Esophagus squamous epithelium (tissue), 5 donors: ENCODE data around the gene HSBP1L1. TPM values are rescaled to one million over a fixed set of nuclear protein-coding genes. Genes with fewer than 3 reads are reported as not detected.

Source experiments
- DNase-seq: peaks from one replicate; lab custom pipeline; 2025; lab: John Stamatoyannopoulos, UW
- H3K27ac ChIP-seq, 4 donors: fragments of 200-600 bp; sonication (generic); one replicate each; pipeline ENCODE4 v1.5.1; 2016 to 2019; ENCODE audit warnings: mild to moderate bottlenecking in 1 of 4
- H3K27me3 ChIP-seq, 4 donors: fragments of 200-600 bp; sonication (generic); 1 replicate in 3 of 4; 2 replicates in 1 of 4; pipeline versions ENCODE4 v1.5.1 to v1.6.0; 2017 to 2021; ENCODE audit warnings: antibody characterized with exemption in 1 of 4
- H3K36me3 ChIP-seq, 3 donors: fragments of 200-600 bp; sonication (generic); one replicate each; pipeline ENCODE4 v1.5.1; 2016 to 2019
- H3K4me1 ChIP-seq, 3 donors: fragments of 200-600 bp; sonication (generic); one replicate each; pipeline ENCODE4 v1.5.1; 2017 to 2019
- H3K4me3 ChIP-seq, 4 donors: fragments of 200-600 bp; sonication (generic); 1 replicate in 3 of 4; 2 replicates in 1 of 4; pipeline ENCODE4 v1.5.1; 2016 to 2019; ENCODE audit warnings: mild to moderate bottlenecking in 2 of 4, moderate library complexity in 1 of 4
- H3K9me3 ChIP-seq, 3 donors: fragments of 200-600 bp; sonication (generic); one replicate each; pipeline ENCODE4 v1.5.1; 2016 to 2019
- POLR2A ChIP-seq, 4 donors: fragments of 450-650 bp; IDR thresholded peaks; one replicate each; pipeline ENCODE4 v1.6.1; 2017; ENCODE audit warnings: antibody characterized with exemption in 4 of 4, mild to moderate bottlenecking in 4 of 4, moderate library complexity in 3 of 4
- WGBS, 2 donors: methylation state at CpG; one replicate each; pipeline ENCODE4 v1.1.5; 2018; 5-methylcytosine and 5-hydroxymethylcytosine counted together
- intact Hi-C: fragments of 100-400 bp; cut with DNase I; formaldehyde crosslinking; loops from one replicate; pipeline ENCODE4 v1.15.0; 2022
- total RNA-seq, 4 donors: library from RNA; depleted of rRNA; stranded (reverse); fragments of >200 nt; gene quantifications; one replicate each; pipeline ENCODE4 v1.1.0, GENCODE V29; 2016
- TF ChIP-seq, protein P1 (sequence below), 6 experiments: fragments of 450-650 bp in 4 of 6; fragments of 200-600 bp in 2 of 6; sonication (generic) in 2 of 6; IDR thresholded peaks; one replicate each; pipeline ENCODE4 v1.5.1; 2016 to 2019; ENCODE audit warnings: antibody characterized with exemption in 6 of 6, mild to moderate bottlenecking in 4 of 6, moderate library complexity in 4 of 6
- donor health status: DM: yes; HTN: yes; CAD: no.

Gene HSBP1L1
- total RNA-seq, 4 donors from 2014 or later, result 17.7 to 27.1 (median 25.8) TPM

DNA sequence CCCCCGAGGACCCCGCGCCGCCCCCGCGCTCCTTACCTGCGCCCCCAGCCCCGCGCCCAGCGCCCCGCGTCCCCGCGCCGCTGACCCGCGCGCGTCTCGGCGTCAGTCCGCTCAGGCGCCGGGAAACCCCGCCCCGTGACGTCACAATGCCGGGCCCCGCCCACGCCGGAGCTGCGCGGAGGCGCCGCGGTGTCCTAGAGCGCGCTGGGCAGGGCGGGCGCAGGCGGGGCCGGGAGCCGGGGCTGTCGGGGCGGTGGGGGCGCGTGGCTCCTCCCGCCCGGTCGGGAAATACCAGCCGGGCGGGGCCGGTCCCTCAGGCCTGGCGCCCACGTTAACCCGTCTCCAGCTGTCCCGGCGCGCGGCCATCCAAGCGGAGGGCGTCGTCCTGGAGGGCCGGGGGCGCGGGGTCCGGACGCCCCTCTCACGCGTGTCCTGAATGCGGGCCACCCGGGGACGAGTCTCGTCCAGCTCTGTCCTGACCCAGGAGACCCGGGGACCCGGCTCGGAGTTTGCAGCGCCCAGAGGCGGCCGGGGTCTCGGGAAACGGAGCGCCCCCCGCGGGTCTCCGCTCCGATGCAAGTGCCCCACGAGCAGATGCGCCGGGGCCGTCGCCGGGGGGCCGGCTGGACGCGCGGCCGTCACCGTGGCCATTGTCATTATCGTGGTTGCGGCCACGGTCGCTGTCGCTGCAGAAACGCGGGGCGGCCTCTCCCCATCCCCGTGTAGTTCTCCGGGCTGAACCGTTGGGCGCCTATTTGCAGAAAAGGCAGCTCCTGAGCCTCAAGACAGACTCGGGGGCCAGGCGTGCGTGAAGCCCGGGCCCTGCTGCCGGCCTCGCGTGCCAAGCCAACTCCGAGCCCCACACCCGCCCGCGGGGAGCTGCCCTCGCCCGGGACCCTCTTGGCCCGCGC, 12.6 kb upstream of the HSBP1L1 start, which contains the start of gene SLC66A2:
SLC66A2 (minus strand) TSS at position 109 of the 911 bp plus-strand sequence. CDS start 727 bp downstream, outside the sequence.
- H3K27me3 ChIP-seq, result no peaks in the 10 kb centered on the region
- H3K9me3 ChIP-seq, result no peaks in the 10 kb centered on the region
- H3K36me3 ChIP-seq, result peaks cover 0 to 19% (median 0%) of the 10 kb centered on the region in 3 donors
- no CpG with 5 or more reads among the region's 126 CpGs for WGBS, 2 donors
- H3K27ac ChIP-seq, result peak within 1 kb of the TSS; percentile 91 to 98 (median 96)
- peak in 3 of 4 donors; percentile 31 to 85 (median 75) for TF ChIP-seq POLR2A (IDR thresholded peaks at IDR 0.05)
- TF ChIP-seq, protein P1, sequence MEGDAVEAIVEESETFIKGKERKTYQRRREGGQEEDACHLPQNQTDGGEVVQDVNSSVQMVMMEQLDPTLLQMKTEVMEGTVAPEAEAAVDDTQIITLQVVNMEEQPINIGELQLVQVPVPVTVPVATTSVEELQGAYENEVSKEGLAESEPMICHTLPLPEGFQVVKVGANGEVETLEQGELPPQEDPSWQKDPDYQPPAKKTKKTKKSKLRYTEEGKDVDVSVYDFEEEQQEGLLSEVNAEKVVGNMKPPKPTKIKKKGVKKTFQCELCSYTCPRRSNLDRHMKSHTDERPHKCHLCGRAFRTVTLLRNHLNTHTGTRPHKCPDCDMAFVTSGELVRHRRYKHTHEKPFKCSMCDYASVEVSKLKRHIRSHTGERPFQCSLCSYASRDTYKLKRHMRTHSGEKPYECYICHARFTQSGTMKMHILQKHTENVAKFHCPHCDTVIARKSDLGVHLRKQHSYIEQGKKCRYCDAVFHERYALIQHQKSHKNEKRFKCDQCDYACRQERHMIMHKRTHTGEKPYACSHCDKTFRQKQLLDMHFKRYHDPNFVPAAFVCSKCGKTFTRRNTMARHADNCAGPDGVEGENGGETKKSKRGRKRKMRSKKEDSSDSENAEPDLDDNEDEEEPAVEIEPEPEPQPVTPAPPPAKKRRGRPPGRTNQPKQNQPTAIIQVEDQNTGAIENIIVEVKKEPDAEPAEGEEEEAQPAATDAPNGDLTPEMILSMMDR (IDR thresholded peaks at IDR 0.05), result peak in 1 of 6 experiments; percentile 22
- peak; percentile 31 for DNase-seq
- peaks cover 28 to 88% (median 34%) of the 10 kb centered on the region in 3 donors for H3K4me1 ChIP-seq
- intact Hi-C loops, result no loop called here
- H3K4me3 ChIP-seq, result peak within 1 kb of the TSS; percentile 86 to 99 (median 99)

DNA sequence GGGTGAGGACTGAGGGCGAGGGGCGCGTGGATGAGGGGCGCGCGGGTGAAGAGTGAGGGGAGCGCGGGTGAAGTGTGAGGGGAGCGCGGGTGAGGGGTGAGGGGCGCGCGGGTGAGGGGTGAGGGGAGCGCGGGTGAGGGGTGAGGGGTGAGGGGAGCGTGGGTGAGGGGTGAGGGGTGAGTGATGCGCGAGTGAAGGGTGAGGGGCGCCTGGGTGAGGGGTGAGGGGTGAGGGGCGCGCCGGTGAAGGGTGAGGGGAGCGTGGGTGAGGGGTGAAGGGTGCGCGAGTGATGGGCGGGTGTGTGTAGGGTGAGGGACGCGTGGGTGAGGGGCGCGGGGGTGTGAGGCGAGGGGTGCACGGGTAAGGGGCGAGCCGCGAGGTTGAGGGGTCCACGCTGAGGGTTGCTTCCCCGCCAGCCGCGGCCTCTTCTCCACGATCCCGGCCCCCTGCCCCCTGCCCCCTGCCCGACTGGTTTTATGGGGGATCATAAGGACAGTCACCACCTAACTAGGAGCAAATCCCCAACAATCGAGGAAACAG, 11.9 kb upstream of the HSBP1L1 start:
- no peak for DNase-seq
- 30 to 49% methylated on average over 7 to 21 of the region's 43 CpGs for WGBS, 2 donors
- intact Hi-C loops, result no loop called here
- Histone ChIP-seq H3K27ac (peak overlapping the region; percentile 91 to 98 (median 96)), H3K4me1 (peaks cover 27 to 82% (median 28%) of the 10 kb centered on the region in 3 donors), H3K36me3 (peaks cover 0 to 19% (median 0%) of the 10 kb centered on the region in 3 donors), H3K9me3 (no peaks in the 10 kb centered on the region), H3K4me3 (peak overlapping the region; percentile 86 to 99 (median 99)), H3K27me3 (no peaks in the 10 kb centered on the region)
- TF ChIP-seq, protein P1 (IDR thresholded peaks at IDR 0.05), result no peak
- TF ChIP-seq POLR2A (IDR thresholded peaks at IDR 0.05), result no peak

DNA sequence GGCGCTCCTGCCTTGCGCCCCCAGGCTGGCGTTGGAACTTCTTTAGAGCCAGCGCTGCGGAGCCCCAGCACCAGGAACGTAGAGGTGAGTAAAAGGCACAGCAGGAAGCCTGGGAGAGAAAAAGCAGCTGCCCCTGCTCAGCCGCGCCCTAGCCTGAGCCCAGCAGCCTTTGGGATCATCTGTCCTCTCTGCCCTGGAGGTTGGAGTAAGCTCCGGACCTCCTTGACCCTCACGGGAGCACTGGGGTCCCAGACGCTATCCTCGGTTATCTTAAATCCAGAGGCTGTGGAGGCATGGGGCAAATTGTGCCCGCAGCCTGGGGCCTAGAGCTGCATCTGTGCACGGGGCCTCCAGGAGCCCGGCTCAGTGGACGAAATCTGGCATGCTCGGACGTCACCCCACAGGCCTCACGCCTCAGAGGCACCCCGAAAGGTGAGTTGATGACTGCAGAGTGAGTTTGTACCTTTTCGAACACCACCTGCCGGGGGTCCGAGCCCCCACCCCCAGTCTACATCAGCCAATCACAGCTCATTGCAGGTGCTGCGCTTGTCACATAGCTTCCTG, 11.4 kb upstream of the HSBP1L1 start:
- 78 to 100% methylated on average over 3 to 6 of the region's 24 CpGs for WGBS, 2 donors
- H3K4me3 ChIP-seq, result peak overlapping the region in 2 of 4 donors; percentile 86 to 99
- no peak for DNase-seq
- H3K27ac ChIP-seq, result peak overlapping the region in 2 of 4 donors; percentile 9 to 91
- intact Hi-C loops, result no loop called here
- no peaks in the 10 kb centered on the region for H3K9me3 ChIP-seq
- TF ChIP-seq, protein P1 (IDR thresholded peaks at IDR 0.05), result no peak
- TF ChIP-seq POLR2A (IDR thresholded peaks at IDR 0.05), result no peak
- H3K4me1 ChIP-seq, result peaks cover 23 to 77% (median 28%) of the 10 kb centered on the region in 3 donors
- H3K36me3 ChIP-seq, result peaks cover 0 to 13% (median 0%) of the 10 kb centered on the region in 3 donors
- H3K27me3 ChIP-seq, result no peaks in the 10 kb centered on the region

DNA sequence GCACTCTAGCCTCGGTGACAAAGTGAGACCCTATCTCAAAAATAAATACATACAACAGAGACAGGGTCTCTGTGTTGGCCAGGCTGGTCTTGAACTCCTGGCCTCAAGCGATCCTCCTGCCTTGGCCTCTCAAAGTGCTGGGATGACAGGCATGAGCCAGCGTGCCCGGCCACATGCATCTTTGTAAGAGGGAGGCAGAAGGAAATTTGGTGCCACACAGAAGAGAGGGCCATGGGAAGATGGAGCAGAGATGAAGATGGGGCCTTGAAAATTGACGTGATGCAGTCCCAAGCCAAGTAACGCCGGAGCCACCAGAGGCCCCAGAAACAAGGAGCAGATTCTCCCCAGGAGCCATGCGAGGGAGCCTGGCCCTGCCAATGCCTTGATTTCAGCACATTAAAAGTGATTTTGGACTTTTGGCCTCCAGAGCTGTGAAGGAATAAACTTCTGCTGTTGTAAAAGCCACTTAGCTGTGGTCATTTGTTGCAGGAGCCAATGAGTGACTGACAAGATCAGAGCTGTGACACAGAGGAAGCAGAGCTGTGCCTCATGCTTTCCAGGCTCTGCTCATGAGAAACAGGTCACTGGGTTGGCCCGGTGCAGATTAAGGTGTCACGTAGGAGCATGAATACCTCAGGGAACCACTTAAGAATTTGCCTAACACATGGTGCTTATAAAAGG, 10.3 kb upstream of the HSBP1L1 start:
- H3K4me1 ChIP-seq, result peaks cover 18 to 66% (median 28%) of the 10 kb centered on the region in 3 donors
- H3K9me3 ChIP-seq, result no peaks in the 10 kb centered on the region
- peak overlapping the region in 3 of 4 donors; percentile 52 to 72 (median 72) for H3K27ac ChIP-seq
- no peaks in the 10 kb centered on the region for H3K27me3 ChIP-seq
- H3K36me3 ChIP-seq, result peaks cover 0 to 5% (median 0%) of the 10 kb centered on the region in 3 donors
- no peak for TF ChIP-seq POLR2A (IDR thresholded peaks at IDR 0.05)
- TF ChIP-seq, protein P1 (IDR thresholded peaks at IDR 0.05), result no peak
- intact Hi-C loops, result no loop called here
- no peak for DNase-seq
- no peak overlapping the region for H3K4me3 ChIP-seq
- 58 to 75% methylated on average over 7 to 8 of the region's 10 CpGs for WGBS, 2 donors
